GM12891 (cell line): ENCODE measurements around the gene KRTDAP.

ENCODE experiments used
- POLR2A ChIP-seq: IDR thresholded peaks from 2 replicates; pipeline ENCODE4 v1.6.1; 2011; ENCODE audit warnings: low read depth, low read length, control low read depth
- SPI1 ChIP-seq: IDR thresholded peaks from 2 replicates; pipeline ENCODE4 v1.6.1; 2011; ENCODE audit warnings: low read depth, low read length, control low read depth

- TF ChIP-seq POLR2A (no peak), SPI1 (peak; percentile 93)
Observed at GRCh38 chr19:35451338-35452096, 38.7 kb downstream of the KRTDAP start.
